Endodermal cell (in vitro differentiated cells): ENCODE results near the gene SGPL1. TPM values are rescaled to one million over a fixed set of nuclear protein-coding genes. Genes with fewer than 3 reads are reported as not detected.

Source experiments
- DNase-seq: peaks from one replicate; pipeline ENCODE4 v3.0.0-alpha.2; 2017
- H3K27ac ChIP-seq: 2 replicates; pipeline ENCODE4 v1.5.1; 2013; ENCODE audit warnings: mild to moderate bottlenecking, low read depth, low read length, moderate library complexity
- H3K27me3 ChIP-seq: 2 replicates; pipeline ENCODE4 v1.6.1; 2013; ENCODE audit warnings: mild to moderate bottlenecking, low read length, moderate library complexity; ENCODE audit not compliant: insufficient read depth, control insufficient read depth, poor library complexity, severe bottlenecking
- H3K36me3 ChIP-seq: 2 replicates; pipeline ENCODE4 v1.7.0; 2013; ENCODE audit warnings: mild to moderate bottlenecking, low read length, moderate library complexity; ENCODE audit not compliant: control insufficient read depth, insufficient read depth
- H3K4me1 ChIP-seq: one replicate; pipeline ENCODE4 v1.7.0; 2013; ENCODE audit warnings: low read length; ENCODE audit not compliant: control insufficient read depth, insufficient read depth
- H3K4me3 ChIP-seq: 2 replicates; pipeline ENCODE4 v1.5.1; 2013; ENCODE audit warnings: mild to moderate bottlenecking, low read length, moderate library complexity
- H3K9ac ChIP-seq: 2 replicates; pipeline ENCODE4 v1.6.1; 2013; ENCODE audit warnings: mild to moderate bottlenecking, low read length, moderate library complexity; ENCODE audit not compliant: poor library complexity, severe bottlenecking; ENCODE audit errors: extremely low read depth
- H3K9me3 ChIP-seq: 2 replicates; pipeline ENCODE4 v1.6.1; 2013; ENCODE audit warnings: mild to moderate bottlenecking, low read length, moderate library complexity; ENCODE audit not compliant: control insufficient read depth
- H3K27ac Mint-ChIP-seq: 2 replicates; pipeline ENCODE4 v1.8.0; 2020; ENCODE audit warnings: mixed read lengths
- H3K27me3 Mint-ChIP-seq: 2 replicates; pipeline ENCODE4 v1.8.0; 2021; ENCODE audit warnings: mild to moderate bottlenecking, mixed read lengths; ENCODE audit not compliant: insufficient read depth
- H3K36me3 Mint-ChIP-seq: 2 replicates; pipeline ENCODE4 v1.8.0; 2020; ENCODE audit warnings: low read depth, mixed read lengths
- H3K4me1 Mint-ChIP-seq: 2 replicates; pipeline ENCODE4 v1.8.0; 2020; ENCODE audit warnings: mixed read lengths
- H3K4me3 Mint-ChIP-seq: 2 replicates; pipeline ENCODE4 v1.8.0; 2020; ENCODE audit warnings: mild to moderate bottlenecking, moderate library complexity, mixed read lengths
- H3K9me3 Mint-ChIP-seq: 2 replicates; pipeline ENCODE4 v1.8.0; 2020; ENCODE audit warnings: mild to moderate bottlenecking, mixed read lengths
- CTCF ChIP-seq: fragments of 200-600 bp; sonication (generic); conservative IDR thresholded peaks from 2 replicates; pipeline ENCODE4 v1.5.0; 2021; ENCODE audit warnings: antibody characterized with exemption, mild to moderate bottlenecking
- WGBS, 2 experiments: methylation state at CpG; one replicate each; pipeline versions ENCODE4 v1.1.5 to v1.1.7; 2013; ENCODE audit warnings: missing lambda C conversion rate in 2 of 2, mixed read lengths in 1 of 2; ENCODE audit not compliant: insufficient coverage in 1 of 2, insufficient read length in 1 of 2; 5-methylcytosine and 5-hydroxymethylcytosine counted together
- total RNA-seq, 2 donors: library from RNA; stranded (reverse); fragmentation: NEBNext Ultra II Directional in 1 of 2; extraction: Animal tissue kit (Norgen Biotek cat#: 25700) in 1 of 2; gene quantifications; 2 replicates in 1 of 2; 3 replicates in 1 of 2; pipeline ENCODE4 v1.2.1, GENCODE V29; 2021

SGPL1 gene
- total RNA-seq, 2 donors from 2014 or later, result 95.4 to 103 TPM

GRCh38 chr10:70781461-70782051 lies 34.2 kb upstream of the SGPL1 start:
- H3K36me3 ChIP-seq, result no peaks in the 10 kb centered on the region
- no peak for TF ChIP-seq CTCF
- no peaks in the 10 kb centered on the region for H3K4me1 ChIP-seq
- H3K4me3 ChIP-seq, result no peak overlapping the region
- Mint-ChIP-seq H3K36me3 (no peaks in the 10 kb centered on the region), H3K4me3 (no peak overlapping the region), H3K4me1 (peaks cover 6% of the 10 kb centered on the region), H3K27me3 (no peaks in the 10 kb centered on the region), H3K9me3 (no peaks in the 10 kb centered on the region), H3K27ac (no peak overlapping the region)
- DNase-seq, result no peak
- H3K9ac ChIP-seq, result no peak overlapping the region
- no peaks in the 10 kb centered on the region for H3K27me3 ChIP-seq
- no peak overlapping the region for H3K27ac ChIP-seq
- 93 to 94% methylated on average over 7 to 8 of the region's 8 CpGs for WGBS, 2 experiments
- no peaks in the 10 kb centered on the region for H3K9me3 ChIP-seq

GRCh38 chr10:70782086-70782745 lies 33.5 kb upstream of the SGPL1 start:
- H3K4me3 ChIP-seq, result no peak overlapping the region
- no peaks in the 10 kb centered on the region for H3K9me3 Mint-ChIP-seq
- no peaks in the 10 kb centered on the region for H3K27me3 Mint-ChIP-seq
- H3K4me3 Mint-ChIP-seq, result no peak overlapping the region
- H3K9me3 ChIP-seq, result no peaks in the 10 kb centered on the region
- H3K36me3 ChIP-seq, result no peaks in the 10 kb centered on the region
- H3K27me3 ChIP-seq, result no peaks in the 10 kb centered on the region
- WGBS, 2 experiments, result 93% methylated on average over 4 of the region's 4 CpGs; no CpG with 5 or more reads in 1 of the 2 experiments
- no peak for TF ChIP-seq CTCF
- no peak overlapping the region for H3K27ac ChIP-seq
- H3K27ac Mint-ChIP-seq, result no peak overlapping the region
- H3K9ac ChIP-seq, result no peak overlapping the region
- peak; percentile 35 for DNase-seq
- peaks cover 6% of the 10 kb centered on the region for H3K4me1 Mint-ChIP-seq
- H3K36me3 Mint-ChIP-seq, result no peaks in the 10 kb centered on the region
- no peaks in the 10 kb centered on the region for H3K4me1 ChIP-seq

- no peaks in the 10 kb centered on the region for H3K9me3 ChIP-seq
- no peaks in the 10 kb centered on the region for H3K36me3 ChIP-seq
- no peak overlapping the region for H3K27ac ChIP-seq
- no peak overlapping the region for H3K4me3 ChIP-seq
- 92% methylated on average over 8 to 11 of the region's 11 CpGs for WGBS, 2 experiments
- H3K27me3 ChIP-seq, result no peaks in the 10 kb centered on the region
- peaks cover 5% of the 10 kb centered on the region for H3K4me1 Mint-ChIP-seq
- no peaks in the 10 kb centered on the region for H3K36me3 Mint-ChIP-seq
- no peak overlapping the region for H3K9ac ChIP-seq
- DNase-seq, result no peak
- H3K9me3 Mint-ChIP-seq, result no peaks in the 10 kb centered on the region
- no peak for TF ChIP-seq CTCF
- no peak overlapping the region for H3K27ac Mint-ChIP-seq
- no peak overlapping the region for H3K4me3 Mint-ChIP-seq
- no peaks in the 10 kb centered on the region for H3K27me3 Mint-ChIP-seq
- no peaks in the 10 kb centered on the region for H3K4me1 ChIP-seq
Measured at GRCh38 chr10:70782746-70783680, 32.7 kb upstream of the SGPL1 start.
